GM23338 (cell line): ENCODE results near the gene OTUD3. TPM values are rescaled to one million over a fixed set of nuclear protein-coding genes. Genes with fewer than 3 reads are reported as not detected.

Experiments used
- ATAC-seq: fragments of 200-7000 bp; cut with Tn5 transposase; 3 replicates; pipeline ENCODE4 v1.9.1; 2020
- DNase-seq: peaks from one replicate; pipeline ENCODE4 v3.0.0-alpha.2; 2015; ENCODE audit warnings: low spot score
- H2AFZ ChIP-seq: fragments of 200-600 bp; sonication (generic); 2 replicates; pipeline ENCODE4 v1.8.0; 2016; ENCODE audit warnings: antibody characterized with exemption, mild to moderate bottlenecking, moderate library complexity
- H3F3A ChIP-seq: fragments of 200-600 bp; sonication (generic); replicated peaks from 2 replicates; pipeline ENCODE4 v1.8.0; 2017; ENCODE audit warnings: antibody characterized with exemption, mixed run types, low read depth
- H3K27ac ChIP-seq: fragments of 200-600 bp; sonication (generic); 2 replicates; pipeline ENCODE4 v1.6.1; 2016; ENCODE audit warnings: low read depth
- H3K27me3 ChIP-seq: fragments of 200-600 bp; sonication (generic); 2 replicates; pipeline ENCODE4 v1.8.0; 2016; ENCODE audit warnings: mild to moderate bottlenecking, mixed run types, moderate library complexity; ENCODE audit not compliant: insufficient read depth
- H3K36me3 ChIP-seq: fragments of 200-600 bp; sonication (generic); 2 replicates; pipeline ENCODE4 v1.8.0; 2016; ENCODE audit warnings: mild to moderate bottlenecking; ENCODE audit not compliant: insufficient read depth
- H3K4me1 ChIP-seq: fragments of 200-600 bp; sonication (generic); 2 replicates; pipeline ENCODE4 v1.8.0; 2016; ENCODE audit warnings: mild to moderate bottlenecking, moderate library complexity; ENCODE audit not compliant: insufficient read depth
- H3K4me2 ChIP-seq: fragments of 200-600 bp; sonication (generic); 2 replicates; pipeline ENCODE4 v1.7.1; 2017; ENCODE audit warnings: mixed run types
- H3K4me3 ChIP-seq: fragments of 200-600 bp; sonication (generic); 2 replicates; pipeline ENCODE4 v1.6.1; 2016; ENCODE audit warnings: mixed run types
- H3K79me2 ChIP-seq: fragments of 200-600 bp; sonication (generic); replicated peaks from 2 replicates; pipeline ENCODE4 v1.8.0; 2017; ENCODE audit warnings: mild to moderate bottlenecking; ENCODE audit not compliant: insufficient read depth
- H3K9me2 ChIP-seq: fragments of 200-600 bp; sonication (generic); 2 replicates; pipeline ENCODE4 v1.8.0; 2017; ENCODE audit not compliant: insufficient read depth
- H4K20me1 ChIP-seq: fragments of 200-600 bp; sonication (generic); replicated peaks from 2 replicates; pipeline ENCODE4 v1.8.0; 2017; ENCODE audit warnings: mild to moderate bottlenecking; ENCODE audit not compliant: insufficient read depth
- H3K27ac Mint-ChIP-seq: 2 replicates; pipeline ENCODE4 v1.8.0; 2020; ENCODE audit warnings: inconsistent platforms, mild to moderate bottlenecking, moderate library complexity, mixed read lengths
- H3K27me3 Mint-ChIP-seq: 3 replicates; pipeline ENCODE4 v1.8.0; 2022; ENCODE audit warnings: low read depth, mild to moderate bottlenecking, moderate library complexity, mixed read lengths, inconsistent platforms; ENCODE audit not compliant: insufficient read depth, poor library complexity
- H3K36me3 Mint-ChIP-seq: 3 replicates; pipeline ENCODE4 v1.8.0; 2021; ENCODE audit warnings: low read depth, mild to moderate bottlenecking, inconsistent platforms, moderate library complexity, mixed read lengths
- H3K4me1 Mint-ChIP-seq: 3 replicates; pipeline ENCODE4 v1.8.0; 2020; ENCODE audit warnings: mild to moderate bottlenecking, inconsistent platforms, mixed read lengths
- H3K4me3 Mint-ChIP-seq: 3 replicates; pipeline ENCODE4 v1.8.0; 2021; ENCODE audit warnings: moderate library complexity, mild to moderate bottlenecking, inconsistent platforms, mixed read lengths
- H3K9me3 Mint-ChIP-seq: 3 replicates; pipeline ENCODE4 v1.8.0; 2020; ENCODE audit warnings: moderate library complexity, mild to moderate bottlenecking, inconsistent platforms, mixed read lengths
- EZH2 ChIP-seq: fragments of 200-600 bp; sonication (generic); IDR thresholded peaks from one replicate; pipeline ENCODE4 v1.8.0; 2017; ENCODE audit warnings: antibody characterized with exemption, mild to moderate bottlenecking, low read depth; ENCODE audit not compliant: unreplicated experiment
- EZH2phosphoT487 ChIP-seq: fragments of 200-600 bp; sonication (generic); IDR thresholded peaks from one replicate; pipeline ENCODE4 v1.8.1; 2018; ENCODE audit warnings: antibody characterized with exemption; ENCODE audit not compliant: unreplicated experiment
- ZNF331 ChIP-seq: fragments of 250-450 bp; sonication (Bioruptor Pico); IDR thresholded peaks from 2 replicates; pipeline ENCODE4 v1.5.0; 2020; ENCODE audit warnings: low read depth, mild to moderate bottlenecking, moderate library complexity
- polyA plus RNA-seq: library from polyadenylated mRNA; unstranded; fragments of >200 nt; fragmentation: Nextera tagmentation; extraction: Ambion mirVana; gene quantifications from 2 replicates; pipeline ENCODE4 v1.2.1, GENCODE V29; 2016
- total RNA-seq: library from RNA; depleted of rRNA; stranded (reverse); fragments of >200 nt; shearing (Covaris generic); gene quantifications from 2 replicates; pipeline ENCODE4 v1.2.3, GENCODE V29; 2014
- TF ChIP-seq, protein P1 (sequence below), 2 experiments: fragments of 200-600 bp in 1 of 2; sonication (generic) in 1 of 2; conservative IDR thresholded peaks; 2 replicates each; pipeline versions ENCODE4 v1.5.1 to v1.6.1; 2016 to 2017; ENCODE audit warnings: antibody characterized with exemption in 2 of 2, low read depth in 2 of 2, mild to moderate bottlenecking in 2 of 2, moderate library complexity in 1 of 2
- TF ChIP-seq, protein P2 (sequence below): IDR thresholded peaks from one replicate; pipeline ENCODE4 v1.6.1; 2018; ENCODE audit warnings: antibody characterized with exemption; ENCODE audit not compliant: unreplicated experiment
- TF ChIP-seq, protein P3 (sequence below): fragments of 250-450 bp; sonication (Bioruptor Pico); IDR thresholded peaks from 2 replicates; pipeline ENCODE4 v1.5.0; 2020; ENCODE audit warnings: mild to moderate bottlenecking, moderate library complexity

The OTUD3 gene
- total and polyA plus RNA-seq, 2 experiments from 2014 or later, result 3.0 to 12.9 TPM

DNA sequence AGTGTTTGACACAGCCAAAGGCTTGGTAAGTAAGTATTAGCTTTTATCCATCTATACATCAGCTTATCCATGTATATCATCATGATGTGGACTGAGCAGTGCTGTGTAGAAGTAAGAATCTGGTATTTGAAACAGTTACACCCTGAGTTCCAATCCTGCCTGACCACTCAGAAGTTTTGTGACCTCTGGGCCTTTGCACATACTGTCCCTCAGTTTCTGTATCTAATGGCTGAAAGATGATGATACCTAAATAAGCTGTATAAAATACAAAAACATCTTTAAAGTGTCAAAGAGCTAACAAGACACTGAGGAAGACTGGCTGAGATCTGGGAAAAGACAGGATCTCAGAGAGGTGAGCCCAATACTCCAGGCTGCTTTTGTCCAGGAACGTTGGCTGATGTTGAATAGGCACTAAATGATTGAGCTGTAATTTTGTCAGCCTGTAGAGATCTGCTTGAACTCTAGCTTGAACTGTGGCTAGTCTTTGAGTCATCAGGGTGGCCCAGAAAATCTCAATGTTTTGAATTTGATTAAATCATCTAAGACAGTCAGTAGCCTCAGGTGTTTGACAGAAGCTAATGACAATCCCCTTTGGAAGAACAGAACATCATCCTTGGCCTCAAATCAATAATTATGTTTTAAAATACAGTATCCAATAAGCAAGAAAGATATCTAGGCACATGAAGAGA, 20.2 kb upstream of the OTUD3 start:
- no peak overlapping the region for H3K27ac Mint-ChIP-seq
- no peak overlapping the region for H2AFZ ChIP-seq
- H3F3A ChIP-seq, result no peaks in the 10 kb centered on the region
- TF ChIP-seq EZH2phosphoT487, result no peak
- TF ChIP-seq, protein P1, sequence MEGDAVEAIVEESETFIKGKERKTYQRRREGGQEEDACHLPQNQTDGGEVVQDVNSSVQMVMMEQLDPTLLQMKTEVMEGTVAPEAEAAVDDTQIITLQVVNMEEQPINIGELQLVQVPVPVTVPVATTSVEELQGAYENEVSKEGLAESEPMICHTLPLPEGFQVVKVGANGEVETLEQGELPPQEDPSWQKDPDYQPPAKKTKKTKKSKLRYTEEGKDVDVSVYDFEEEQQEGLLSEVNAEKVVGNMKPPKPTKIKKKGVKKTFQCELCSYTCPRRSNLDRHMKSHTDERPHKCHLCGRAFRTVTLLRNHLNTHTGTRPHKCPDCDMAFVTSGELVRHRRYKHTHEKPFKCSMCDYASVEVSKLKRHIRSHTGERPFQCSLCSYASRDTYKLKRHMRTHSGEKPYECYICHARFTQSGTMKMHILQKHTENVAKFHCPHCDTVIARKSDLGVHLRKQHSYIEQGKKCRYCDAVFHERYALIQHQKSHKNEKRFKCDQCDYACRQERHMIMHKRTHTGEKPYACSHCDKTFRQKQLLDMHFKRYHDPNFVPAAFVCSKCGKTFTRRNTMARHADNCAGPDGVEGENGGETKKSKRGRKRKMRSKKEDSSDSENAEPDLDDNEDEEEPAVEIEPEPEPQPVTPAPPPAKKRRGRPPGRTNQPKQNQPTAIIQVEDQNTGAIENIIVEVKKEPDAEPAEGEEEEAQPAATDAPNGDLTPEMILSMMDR (conservative IDR thresholded peaks at IDR 0.05; ENCODE audit: low read depth in 2 of 2), result no peak
- no peak for TF ChIP-seq ZNF331 (CRISPR knock-in tag)
- TF ChIP-seq, protein P2, sequence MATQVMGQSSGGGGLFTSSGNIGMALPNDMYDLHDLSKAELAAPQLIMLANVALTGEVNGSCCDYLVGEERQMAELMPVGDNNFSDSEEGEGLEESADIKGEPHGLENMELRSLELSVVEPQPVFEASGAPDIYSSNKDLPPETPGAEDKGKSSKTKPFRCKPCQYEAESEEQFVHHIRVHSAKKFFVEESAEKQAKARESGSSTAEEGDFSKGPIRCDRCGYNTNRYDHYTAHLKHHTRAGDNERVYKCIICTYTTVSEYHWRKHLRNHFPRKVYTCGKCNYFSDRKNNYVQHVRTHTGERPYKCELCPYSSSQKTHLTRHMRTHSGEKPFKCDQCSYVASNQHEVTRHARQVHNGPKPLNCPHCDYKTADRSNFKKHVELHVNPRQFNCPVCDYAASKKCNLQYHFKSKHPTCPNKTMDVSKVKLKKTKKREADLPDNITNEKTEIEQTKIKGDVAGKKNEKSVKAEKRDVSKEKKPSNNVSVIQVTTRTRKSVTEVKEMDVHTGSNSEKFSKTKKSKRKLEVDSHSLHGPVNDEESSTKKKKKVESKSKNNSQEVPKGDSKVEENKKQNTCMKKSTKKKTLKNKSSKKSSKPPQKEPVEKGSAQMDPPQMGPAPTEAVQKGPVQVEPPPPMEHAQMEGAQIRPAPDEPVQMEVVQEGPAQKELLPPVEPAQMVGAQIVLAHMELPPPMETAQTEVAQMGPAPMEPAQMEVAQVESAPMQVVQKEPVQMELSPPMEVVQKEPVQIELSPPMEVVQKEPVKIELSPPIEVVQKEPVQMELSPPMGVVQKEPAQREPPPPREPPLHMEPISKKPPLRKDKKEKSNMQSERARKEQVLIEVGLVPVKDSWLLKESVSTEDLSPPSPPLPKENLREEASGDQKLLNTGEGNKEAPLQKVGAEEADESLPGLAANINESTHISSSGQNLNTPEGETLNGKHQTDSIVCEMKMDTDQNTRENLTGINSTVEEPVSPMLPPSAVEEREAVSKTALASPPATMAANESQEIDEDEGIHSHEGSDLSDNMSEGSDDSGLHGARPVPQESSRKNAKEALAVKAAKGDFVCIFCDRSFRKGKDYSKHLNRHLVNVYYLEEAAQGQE, result no peak
- no peak for TF ChIP-seq EZH2
- TF ChIP-seq, protein P3, sequence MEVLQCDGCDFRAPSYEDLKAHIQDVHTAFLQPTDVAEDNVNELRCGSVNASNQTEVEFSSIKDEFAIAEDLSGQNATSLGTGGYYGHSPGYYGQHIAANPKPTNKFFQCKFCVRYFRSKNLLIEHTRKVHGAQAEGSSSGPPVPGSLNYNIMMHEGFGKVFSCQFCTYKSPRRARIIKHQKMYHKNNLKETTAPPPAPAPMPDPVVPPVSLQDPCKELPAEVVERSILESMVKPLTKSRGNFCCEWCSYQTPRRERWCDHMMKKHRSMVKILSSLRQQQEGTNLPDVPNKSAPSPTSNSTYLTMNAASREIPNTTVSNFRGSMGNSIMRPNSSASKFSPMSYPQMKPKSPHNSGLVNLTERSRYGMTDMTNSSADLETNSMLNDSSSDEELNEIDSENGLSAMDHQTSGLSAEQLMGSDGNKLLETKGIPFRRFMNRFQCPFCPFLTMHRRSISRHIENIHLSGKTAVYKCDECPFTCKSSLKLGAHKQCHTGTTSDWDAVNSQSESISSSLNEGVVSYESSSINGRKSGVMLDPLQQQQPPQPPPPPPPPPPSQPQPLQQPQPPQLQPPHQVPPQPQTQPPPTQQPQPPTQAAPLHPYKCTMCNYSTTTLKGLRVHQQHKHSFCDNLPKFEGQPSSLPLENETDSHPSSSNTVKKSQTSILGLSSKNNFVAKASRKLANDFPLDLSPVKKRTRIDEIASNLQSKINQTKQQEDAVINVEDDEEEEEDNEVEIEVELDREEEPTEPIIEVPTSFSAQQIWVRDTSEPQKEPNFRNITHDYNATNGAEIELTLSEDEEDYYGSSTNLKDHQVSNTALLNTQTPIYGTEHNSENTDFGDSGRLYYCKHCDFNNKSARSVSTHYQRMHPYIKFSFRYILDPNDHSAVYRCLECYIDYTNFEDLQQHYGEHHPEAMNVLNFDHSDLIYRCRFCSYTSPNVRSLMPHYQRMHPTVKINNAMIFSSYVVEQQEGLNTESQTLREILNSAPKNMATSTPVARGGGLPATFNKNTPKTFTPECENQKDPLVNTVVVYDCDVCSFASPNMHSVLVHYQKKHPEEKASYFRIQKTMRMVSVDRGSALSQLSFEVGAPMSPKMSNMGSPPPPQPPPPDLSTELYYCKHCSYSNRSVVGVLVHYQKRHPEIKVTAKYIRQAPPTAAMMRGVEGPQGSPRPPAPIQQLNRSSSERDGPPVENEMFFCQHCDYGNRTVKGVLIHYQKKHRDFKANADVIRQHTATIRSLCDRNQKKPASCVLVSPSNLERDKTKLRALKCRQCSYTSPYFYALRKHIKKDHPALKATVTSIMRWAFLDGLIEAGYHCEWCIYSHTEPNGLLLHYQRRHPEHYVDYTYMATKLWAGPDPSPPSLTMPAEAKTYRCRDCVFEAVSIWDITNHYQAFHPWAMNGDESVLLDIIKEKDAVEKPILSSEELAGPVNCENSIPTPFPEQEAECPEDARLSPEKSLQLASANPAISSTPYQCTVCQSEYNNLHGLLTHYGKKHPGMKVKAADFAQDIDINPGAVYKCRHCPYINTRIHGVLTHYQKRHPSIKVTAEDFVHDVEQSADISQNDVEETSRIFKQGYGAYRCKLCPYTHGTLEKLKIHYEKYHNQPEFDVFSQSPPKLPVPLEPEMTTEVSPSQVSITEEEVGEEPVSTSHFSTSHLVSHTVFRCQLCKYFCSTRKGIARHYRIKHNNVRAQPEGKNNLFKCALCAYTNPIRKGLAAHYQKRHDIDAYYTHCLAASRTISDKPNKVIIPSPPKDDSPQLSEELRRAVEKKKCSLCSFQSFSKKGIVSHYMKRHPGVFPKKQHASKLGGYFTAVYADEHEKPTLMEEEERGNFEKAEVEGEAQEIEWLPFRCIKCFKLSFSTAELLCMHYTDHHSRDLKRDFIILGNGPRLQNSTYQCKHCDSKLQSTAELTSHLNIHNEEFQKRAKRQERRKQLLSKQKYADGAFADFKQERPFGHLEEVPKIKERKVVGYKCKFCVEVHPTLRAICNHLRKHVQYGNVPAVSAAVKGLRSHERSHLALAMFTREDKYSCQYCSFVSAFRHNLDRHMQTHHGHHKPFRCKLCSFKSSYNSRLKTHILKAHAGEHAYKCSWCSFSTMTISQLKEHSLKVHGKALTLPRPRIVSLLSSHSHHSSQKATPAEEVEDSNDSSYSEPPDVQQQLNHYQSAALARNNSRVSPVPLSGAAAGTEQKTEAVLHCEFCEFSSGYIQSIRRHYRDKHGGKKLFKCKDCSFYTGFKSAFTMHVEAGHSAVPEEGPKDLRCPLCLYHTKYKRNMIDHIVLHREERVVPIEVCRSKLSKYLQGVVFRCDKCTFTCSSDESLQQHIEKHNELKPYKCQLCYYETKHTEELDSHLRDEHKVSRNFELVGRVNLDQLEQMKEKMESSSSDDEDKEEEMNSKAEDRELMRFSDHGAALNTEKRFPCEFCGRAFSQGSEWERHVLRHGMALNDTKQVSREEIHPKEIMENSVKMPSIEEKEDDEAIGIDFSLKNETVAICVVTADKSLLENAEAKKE, result no peak
- peaks cover 13% of the 10 kb centered on the region; the same call in 2 of the 3 replicates for H3K9me3 Mint-ChIP-seq
- H3K79me2 ChIP-seq, result no peaks in the 10 kb centered on the region
- no peaks in the 10 kb centered on the region for H3K4me1 Mint-ChIP-seq
- no peak overlapping the region for H3K4me3 ChIP-seq
- no peaks in the 10 kb centered on the region for H3K9me2 ChIP-seq
- no peak overlapping the region for H3K4me3 Mint-ChIP-seq
- DNase-seq (no peak), ATAC-seq (no peak)
- H3K4me2 ChIP-seq, result no peak overlapping the region
- no peak overlapping the region for H3K27ac ChIP-seq
- H3K36me3 Mint-ChIP-seq, result peaks cover 5% of the 10 kb centered on the region; the same call in 1 of the 3 replicates
- no peaks in the 10 kb centered on the region for H3K4me1 ChIP-seq
- no peaks in the 10 kb centered on the region for H3K36me3 ChIP-seq
- peaks cover 12% of the 10 kb centered on the region for H3K27me3 Mint-ChIP-seq
- H3K27me3 ChIP-seq, result no peaks in the 10 kb centered on the region
- H4K20me1 ChIP-seq, result no peaks in the 10 kb centered on the region
